ENCODE measurements around the gene ASNSD1.

- TF ChIP-seq POLR2A (IDR thresholded peaks at IDR 0.05) (no peak), CTCF (IDR thresholded peaks at IDR 0.05) (no peak)
These were observed 24.4 kb downstream of the ASNSD1 start for GRCh38 chr2:189685540-189686229.

All from tibial nerve (tissue), 3 donors.